ENCODE measurements around the gene ELOVL4. TPM values are rescaled to one million over a fixed set of nuclear protein-coding genes. Genes with fewer than 3 reads are reported as not detected.

ELOVL4 gene
- total RNA-seq, 1 donor from 2014 or later = 10.4 TPM

GRCh38 chr6:79984261-79984660 is 36.9 kb upstream of the ELOVL4 start:
- Histone ChIP-seq H3K9me3 (ENCODE audit: insufficient read depth, low read depth, low read length) (no peaks in the 10 kb centered on the region), H3K27ac (ENCODE audit: low read depth, low read length) (no peak overlapping the region), H3K9ac (ENCODE audit: low read length) (no peak overlapping the region), H4K20me1 (ENCODE audit: insufficient read depth, low read length) (no peaks in the 10 kb centered on the region), H3K79me2 (ENCODE audit: insufficient read depth, low read length) (no peaks in the 10 kb centered on the region), H3K36me3 (ENCODE audit: insufficient read depth, low read length) (no peaks in the 10 kb centered on the region), H2AFZ (ENCODE audit: low read depth, low read length) (no peak overlapping the region), H3K4me3 (ENCODE audit: insufficient read depth, low read depth, low read length) (no peak overlapping the region), H3K4me2 (ENCODE audit: low read length) (no peak overlapping the region), H3K4me1 (ENCODE audit: insufficient read depth, low read length) (no peaks in the 10 kb centered on the region), H3K27me3 (ENCODE audit: insufficient read depth, low read length) (no peaks in the 10 kb centered on the region)
- no peaks in the 10 kb centered on the region for H3K27me3 Mint-ChIP-seq (ENCODE audit: low read depth, unreplicated experiment)
- no peak overlapping the region for H3K27ac Mint-ChIP-seq (ENCODE audit: unreplicated experiment)
- H3K9me3 Mint-ChIP-seq (ENCODE audit: unreplicated experiment) = no peaks in the 10 kb centered on the region
- FAIRE-seq (no peak), DNase-seq (ENCODE audit: low read depth) (peak; percentile 61)
- TF ChIP-seq CTCF (IDR thresholded peaks at IDR 0.05; ENCODE audit: insufficient read depth, low read depth, low read length) (no peak), EZH2 (IDR thresholded peaks at IDR 0.05; ENCODE audit: insufficient read depth, low read length) (no peak)
- no peaks in the 10 kb centered on the region for H3K4me1 Mint-ChIP-seq (ENCODE audit: low read depth, unreplicated experiment)
- H3K36me3 Mint-ChIP-seq (ENCODE audit: low read depth, unreplicated experiment) = no peaks in the 10 kb centered on the region
- H3K4me3 Mint-ChIP-seq (ENCODE audit: unreplicated experiment) = no peak overlapping the region

- TF ChIP-seq EZH2 (IDR thresholded peaks at IDR 0.05; ENCODE audit: insufficient read depth, low read length) (no peak), CTCF (IDR thresholded peaks at IDR 0.05; ENCODE audit: insufficient read depth, low read depth, low read length) (no peak)
- no peaks in the 10 kb centered on the region for H3K36me3 Mint-ChIP-seq (ENCODE audit: low read depth, unreplicated experiment)
- Histone ChIP-seq H3K4me3 (ENCODE audit: insufficient read depth, low read depth, low read length) (no peak overlapping the region), H3K9me3 (ENCODE audit: insufficient read depth, low read depth, low read length) (no peaks in the 10 kb centered on the region), H3K79me2 (ENCODE audit: insufficient read depth, low read length) (no peaks in the 10 kb centered on the region), H3K4me2 (ENCODE audit: low read length) (no peak overlapping the region), H3K4me1 (ENCODE audit: insufficient read depth, low read length) (no peaks in the 10 kb centered on the region), H3K27me3 (ENCODE audit: insufficient read depth, low read length) (peaks cover 4% of the 10 kb centered on the region), H3K36me3 (ENCODE audit: insufficient read depth, low read length) (no peaks in the 10 kb centered on the region), H3K27ac (ENCODE audit: low read depth, low read length) (no peak overlapping the region), H3K9ac (ENCODE audit: low read length) (no peak overlapping the region), H2AFZ (ENCODE audit: low read depth, low read length) (no peak overlapping the region), H4K20me1 (ENCODE audit: insufficient read depth, low read length) (no peaks in the 10 kb centered on the region)
- H3K27me3 Mint-ChIP-seq (ENCODE audit: low read depth, unreplicated experiment) = no peaks in the 10 kb centered on the region
- no peaks in the 10 kb centered on the region for H3K9me3 Mint-ChIP-seq (ENCODE audit: unreplicated experiment)
- FAIRE-seq (no peak), DNase-seq (ENCODE audit: low read depth) (no peak)
- no peak overlapping the region for H3K27ac Mint-ChIP-seq (ENCODE audit: unreplicated experiment)
- H3K4me3 Mint-ChIP-seq (ENCODE audit: unreplicated experiment) = no peak overlapping the region
- no peaks in the 10 kb centered on the region for H3K4me1 Mint-ChIP-seq (ENCODE audit: low read depth, unreplicated experiment)
These were observed 34.3 kb upstream of the ELOVL4 start for GRCh38 chr6:79981652-79982051.

GRCh38 chr6:79971193-79971592 is 23.8 kb upstream of the ELOVL4 start:
- Histone ChIP-seq H3K9me3 (ENCODE audit: insufficient read depth, low read depth, low read length) (no peaks in the 10 kb centered on the region), H3K4me1 (ENCODE audit: insufficient read depth, low read length) (no peaks in the 10 kb centered on the region), H2AFZ (ENCODE audit: low read depth, low read length) (no peak overlapping the region), H3K36me3 (ENCODE audit: insufficient read depth, low read length) (no peaks in the 10 kb centered on the region), H3K27me3 (ENCODE audit: insufficient read depth, low read length) (no peaks in the 10 kb centered on the region), H3K79me2 (ENCODE audit: insufficient read depth, low read length) (no peaks in the 10 kb centered on the region), H3K4me2 (ENCODE audit: low read length) (no peak overlapping the region), H4K20me1 (ENCODE audit: insufficient read depth, low read length) (no peaks in the 10 kb centered on the region), H3K4me3 (ENCODE audit: insufficient read depth, low read depth, low read length) (no peak overlapping the region), H3K9ac (ENCODE audit: low read length) (no peak overlapping the region), H3K27ac (ENCODE audit: low read depth, low read length) (no peak overlapping the region)
- H3K36me3 Mint-ChIP-seq (ENCODE audit: low read depth, unreplicated experiment) = no peaks in the 10 kb centered on the region
- H3K9me3 Mint-ChIP-seq (ENCODE audit: unreplicated experiment) = peaks cover 3% of the 10 kb centered on the region
- no peaks in the 10 kb centered on the region for H3K27me3 Mint-ChIP-seq (ENCODE audit: low read depth, unreplicated experiment)
- no peak for FAIRE-seq
- TF ChIP-seq EZH2 (IDR thresholded peaks at IDR 0.05; ENCODE audit: insufficient read depth, low read length) (no peak), CTCF (IDR thresholded peaks at IDR 0.05; ENCODE audit: insufficient read depth, low read depth, low read length) (no peak)
- no peak for DNase-seq (ENCODE audit: low read depth)
- no peak overlapping the region for H3K4me3 Mint-ChIP-seq (ENCODE audit: unreplicated experiment)
- H3K4me1 Mint-ChIP-seq (ENCODE audit: low read depth, unreplicated experiment) = no peaks in the 10 kb centered on the region
- H3K27ac Mint-ChIP-seq (ENCODE audit: unreplicated experiment) = no peak overlapping the region
